GM12878 (cell line): ENCODE measurements around the gene PITPNM1. TPM values are rescaled to one million over a fixed set of nuclear protein-coding genes. Genes with fewer than 3 reads are reported as not detected.

Source experiments
- ATAC-seq: fragments of 200-7000 bp; cut with Tn5 transposase; 3 replicates; pipeline ENCODE4 v1.9.1; 2020; ENCODE audit warnings: mild to moderate bottlenecking, moderate library complexity
- BruUV-seq: library from RNA; stranded (reverse); fragments of 400-500 nt; replicated peaks from 2 replicates; lab custom pipeline; 2021; lab: Mats Ljungman, UMichigan
- CTCF ChIA-PET: fragments of 300-600 bp; sonication (Branson Sonifier 250); formaldehyde crosslinking; extraction: SDS; loops from one replicate; lab custom pipeline; 2021; ENCODE audit warnings: inconsistent platforms; lab: Yijun Ruan, JAX
- POLR2A ChIA-PET: fragments of 350-600 bp; formaldehyde crosslinking; extraction: SDS; loops from one replicate; lab custom pipeline; 2021; ENCODE audit warnings: inconsistent platforms; lab: Charles Lee
- RAD21 ChIA-PET: fragments of 300-600 bp; sonication (Branson Sonifier 250); formaldehyde crosslinking; loops from one replicate; lab custom pipeline; 2023; ENCODE audit warnings: antibody characterized with exemption; ENCODE audit not compliant: unreplicated experiment; lab: Charles Lee
- SMC1A ChIA-PET: fragments of 300-600 bp; sonication (Branson Sonifier 250); formaldehyde crosslinking; loops from one replicate; lab custom pipeline; 2023; ENCODE audit not compliant: unreplicated experiment, uncharacterized antibody; lab: Charles Lee
- DNase-seq: peaks from one replicate; pipeline ENCODE4 v3.0.0-alpha.2; 2011; ENCODE audit warnings: low read depth, low spot score
- FAIRE-seq: peaks from 3 replicates; lab custom pipeline; 2011; peaks lifted over from hg19 to GRCh38; lab: Jason Lieb, UNC
- H2AFZ ChIP-seq: 2 replicates; pipeline ENCODE4 v1.6.0; 2011; ENCODE audit warnings: low read depth, low read length, control low read depth; ENCODE audit not compliant: control insufficient read depth
- H3K27ac ChIP-seq: 2 replicates; pipeline ENCODE4 v1.5.1; 2011; ENCODE audit warnings: control low read depth; ENCODE audit not compliant: control insufficient read depth, insufficient read depth
- H3K27me3 ChIP-seq, 2 experiments: replicated peaks in 1 of 2; 2 replicates each; pipeline versions ENCODE4 v1.6.0 to v1.6.1; 2011; ENCODE audit warnings: low read length in 1 of 2; ENCODE audit not compliant: control insufficient read depth in 2 of 2, insufficient read depth in 2 of 2
- H3K36me3 ChIP-seq, 2 experiments: 2 replicates each; pipeline ENCODE4 v1.5.1; 2011; ENCODE audit warnings: low read length in 1 of 2; ENCODE audit not compliant: control insufficient read depth in 2 of 2, insufficient read depth in 2 of 2
- H3K4me1 ChIP-seq: 2 replicates; pipeline ENCODE4 v1.6.1; 2011; ENCODE audit warnings: mild to moderate bottlenecking, low read length, moderate library complexity, mixed read lengths; ENCODE audit not compliant: control insufficient read depth, insufficient read depth
- H3K4me2 ChIP-seq: 2 replicates; pipeline ENCODE4 v1.6.0; 2011; ENCODE audit warnings: control low read depth; ENCODE audit not compliant: control insufficient read depth, insufficient read depth
- H3K4me3 ChIP-seq: fragments of 200-600 bp; sonication (generic); 2 replicates; pipeline ENCODE4 v1.5.1; 2016
- H3K79me2 ChIP-seq: 2 replicates; pipeline ENCODE4 v1.6.0; 2011; ENCODE audit warnings: low read length; ENCODE audit not compliant: control insufficient read depth, insufficient read depth
- H3K9ac ChIP-seq: 2 replicates; pipeline ENCODE4 v1.8.0; 2011; ENCODE audit warnings: low read length, control low read depth, mixed read lengths; ENCODE audit not compliant: control insufficient read depth, insufficient read depth
- H3K9me3 ChIP-seq: replicated peaks from 3 replicates; pipeline ENCODE4 v1.5.1; 2011; ENCODE audit warnings: mild to moderate bottlenecking, low read length; ENCODE audit not compliant: control insufficient read depth, insufficient read depth
- H4K20me1 ChIP-seq: 2 replicates; pipeline ENCODE4 v1.6.0; 2011; ENCODE audit not compliant: control insufficient read depth, insufficient read depth
- ASH2L ChIP-seq: fragments of 300-600, 200-600 bp; sonication (generic); IDR thresholded peaks from 2 replicates; pipeline ENCODE4 v1.6.1; 2017; ENCODE audit warnings: low read depth, mild to moderate bottlenecking, borderline replicate concordance
- BACH1 ChIP-seq: fragments of 450-650 bp; IDR thresholded peaks from 2 replicates; pipeline ENCODE4 v1.6.1; 2017; ENCODE audit warnings: mild to moderate bottlenecking, borderline replicate concordance
- CHD2 ChIP-seq: IDR thresholded peaks from 2 replicates; pipeline ENCODE4 v1.6.1; 2011; ENCODE audit warnings: low read depth, low read length, improper control_type of control experiment, borderline replicate concordance
- DPF2 ChIP-seq: fragments of 450-650 bp; IDR thresholded peaks from 2 replicates; pipeline ENCODE4 v1.6.1; 2017; ENCODE audit warnings: mild to moderate bottlenecking
- HCFC1 ChIP-seq: fragments of 150-350 bp; IDR thresholded peaks from 2 replicates; pipeline ENCODE4 v1.6.1; 2014; ENCODE audit warnings: low read length
- HDGF ChIP-seq: fragments of 450-650 bp; IDR thresholded peaks from 2 replicates; pipeline ENCODE4 v1.6.1; 2016; ENCODE audit warnings: antibody characterized with exemption
- MEF2B ChIP-seq: fragments of 450-650 bp; IDR thresholded peaks from 2 replicates; pipeline ENCODE4 v1.6.1; 2018; ENCODE audit warnings: mild to moderate bottlenecking, moderate library complexity; ENCODE audit not compliant: partially characterized antibody, poor library complexity, severe bottlenecking
- MYC ChIP-seq: IDR thresholded peaks from 2 replicates; pipeline ENCODE4 v1.6.1; 2011; ENCODE audit warnings: mild to moderate bottlenecking, low read length, moderate library complexity, inconsistent platforms; ENCODE audit not compliant: insufficient read depth, insufficient replicate concordance, insufficient read length, severe bottlenecking
- NR2C1 ChIP-seq: fragments of 450-650 bp; IDR thresholded peaks from 2 replicates; pipeline ENCODE4 v1.6.1; 2017; ENCODE audit warnings: antibody characterized with exemption, mild to moderate bottlenecking, moderate library complexity
- POLR2AphosphoS5 ChIP-seq: IDR thresholded peaks from 2 replicates; pipeline ENCODE4 v1.6.1; 2011; ENCODE audit warnings: mild to moderate bottlenecking, low read length, inconsistent platforms
- RUNX3 ChIP-seq: IDR thresholded peaks from 2 replicates; pipeline ENCODE4 v1.6.1; 2012; ENCODE audit warnings: low read length, inconsistent platforms
- SMARCA5 ChIP-seq: fragments of 450-650 bp; IDR thresholded peaks from 2 replicates; pipeline ENCODE4 v1.6.1; 2017; ENCODE audit warnings: mild to moderate bottlenecking
- SPI1 ChIP-seq: IDR thresholded peaks from 2 replicates; pipeline ENCODE4 v1.6.1; 2011; ENCODE audit warnings: low read depth, mild to moderate bottlenecking, low read length, moderate library complexity, borderline replicate concordance; ENCODE audit not compliant: insufficient read depth
- TCF12 ChIP-seq: IDR thresholded peaks from 2 replicates; pipeline ENCODE4 v1.6.1; 2011; ENCODE audit warnings: low read depth, mild to moderate bottlenecking, low read length
- ZNF687 ChIP-seq: fragments of 450-650 bp; IDR thresholded peaks from 2 replicates; pipeline ENCODE4 v1.6.1; 2017; ENCODE audit warnings: mild to moderate bottlenecking, moderate library complexity
- ZZZ3 ChIP-seq: IDR thresholded peaks from 2 replicates; pipeline ENCODE4 v1.6.1; 2011; ENCODE audit warnings: low read depth; ENCODE audit not compliant: control insufficient read depth, insufficient read length
- WGBS: methylation state at CpG from one replicate; pipeline ENCODE4 v1.1.6; 2016; ENCODE audit warnings: low lambda C conversion rate; ENCODE audit not compliant: insufficient replicate concordance, insufficient coverage; ENCODE audit errors: missing lambda C conversion rate; 5-methylcytosine and 5-hydroxymethylcytosine counted together
- in situ Hi-C: fragments of 300-500 bp; cut with MboI; formaldehyde crosslinking; loops from 9 replicates; pipeline ENCODE4 v1.14.3; 2018; ENCODE audit warnings: mixed read lengths
- intact Hi-C: fragments of 100-400 bp; cut with micrococcal nuclease; formaldehyde crosslinking; loops from one replicate; pipeline ENCODE4 v1.14.2; 2022; ENCODE audit not compliant: unreplicated experiment
- polyA plus RNA-seq, 11 experiments: library from polyadenylated mRNA; depleted of rRNA in 4 of 11; unstranded in 6 of 11; stranded (reverse) in 5 of 11; fragments of >200 nt; fragmentation: Nextera tagmentation in 4 of 11; fragmentation: Illumina TruSeq in 1 of 11; extraction: Ambion mirVana in 4 of 11; extraction: Trizol in 1 of 11; gene quantifications; 1 replicate in 1 of 11; 2 replicates in 10 of 11; pipeline versions ENCODE4 v1.2.1 to v1.2.3, GENCODE V29; 2011 to 2016; ENCODE audit warnings: inconsistent platforms in 2 of 11, missing spikeins in 2 of 11, low read depth in 1 of 11
- total RNA-seq, 4 experiments: library from RNA; depleted of rRNA in 3 of 4; stranded (reverse); fragments of >200 nt in 3 of 4; fragmentation: Illumina TruSeq in 1 of 4; extraction: Trizol in 1 of 4; gene quantifications; 2 replicates each; pipeline versions ENCODE4 v1.2.1 to v1.2.3, GENCODE V29; 2013 to 2021
- TF ChIP-seq, protein P1 (sequence below): IDR thresholded peaks from 2 replicates; pipeline ENCODE4 v1.6.1; 2011; ENCODE audit warnings: low read depth, low read length, improper control_type of control experiment, borderline replicate concordance

PITPNM1 gene
- total and polyA plus RNA-seq, 10 of the 15 experiments (the other 5 are each of a cell fraction or from before 2014, with no cell fraction given) = 0.11 to 56.8 (median 16.5) TPM

DNA sequence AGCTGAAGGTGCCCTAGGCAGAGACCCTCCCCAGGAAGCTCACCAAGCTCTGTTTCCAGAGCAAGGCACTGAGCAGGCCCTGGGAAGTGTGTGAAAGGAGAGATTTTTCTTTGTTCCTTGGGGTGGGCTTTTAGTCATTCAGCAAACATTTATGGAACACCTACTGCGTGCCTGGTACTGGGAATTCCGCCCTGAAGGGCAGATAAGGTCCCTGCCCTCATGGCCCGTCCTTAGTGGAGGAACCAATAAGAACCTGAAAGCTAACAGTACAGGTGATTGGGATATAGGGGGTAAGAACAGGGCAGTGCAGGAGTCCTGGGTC is 40.0 kb downstream of the PITPNM1 start (continued):
- no peak for TF ChIP-seq CHD2

DNA sequence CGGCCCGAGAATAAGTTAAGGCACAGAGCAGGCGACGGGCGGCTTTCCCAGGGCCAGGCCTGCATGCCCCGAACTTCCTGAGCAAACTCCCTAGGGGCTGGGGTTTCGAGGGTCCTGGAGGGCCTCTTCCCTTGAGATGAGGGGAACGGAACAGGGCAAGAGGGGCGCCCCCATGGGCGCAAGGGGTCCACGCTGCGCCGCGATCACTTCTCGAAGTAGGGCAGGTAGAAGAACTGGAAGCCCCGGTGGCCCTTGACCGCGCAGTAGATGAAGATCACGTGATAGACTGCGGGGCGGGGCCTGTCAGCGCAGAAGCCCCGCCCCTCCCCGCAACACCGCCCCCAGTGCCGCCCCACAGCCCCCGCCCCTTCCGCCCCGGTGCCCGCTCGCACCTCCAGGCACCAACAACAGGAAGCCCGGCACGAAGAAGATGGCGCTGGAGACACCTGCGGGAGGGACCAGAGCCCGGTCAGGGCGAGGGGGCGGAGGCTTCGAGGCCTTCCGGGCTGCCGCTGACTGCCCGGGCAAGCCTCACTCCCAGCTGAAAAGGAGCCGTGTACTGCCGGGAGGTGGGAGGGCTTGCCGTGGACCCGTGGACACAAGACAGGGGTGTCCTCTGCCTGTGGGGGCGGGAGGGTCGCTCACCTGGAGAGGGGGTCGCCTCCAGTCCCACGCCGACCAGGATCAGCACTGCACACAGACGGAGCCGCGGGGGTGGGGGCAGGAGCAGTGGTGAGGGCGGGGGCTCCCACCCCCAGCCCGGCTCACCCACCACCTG is 40.6 kb downstream of the PITPNM1 start:
- ChIA-PET SMC1A (interaction anchor here (0.9 to 5.2 kb wide), 5 partner anchors 18 to 62 kb away, joined by 3 to 46 read pairs (median 13); partner anchors contain the start of genes AIP, PPP1CA, PTPRCAP and TBC1D10C), CTCF (interaction anchor here (0.9 to 5.1 kb wide), 6 partner anchors 18 to 150 kb away, joined by 3 to 36 read pairs (median 4); partner anchors contain the start of genes AIP, PPP1CA and PTPRCAP), POLR2A (interaction anchor here (0.6 to 8.1 kb wide), 11 partner anchors 18 to 884 kb away, joined by 3 to 78 read pairs (median 6); partner anchors contain the start of genes AIP, PPP1CA, PTPRCAP and RAD9A), RAD21 (interaction anchor here (0.5 to 5.5 kb wide), 11 partner anchors 18 to 114 kb away, joined by 3 to 72 read pairs (median 4); partner anchors contain the start of genes AIP, PPP1CA, PTPRCAP and TBC1D10C)
- peak; percentile 65 for DNase-seq
- Histone ChIP-seq H3K4me1 (peaks cover 33% of the 10 kb centered on the region), H3K27me3 (no peaks in the 10 kb centered on the region), H2AFZ (peak overlapping the region; percentile 79), H3K27ac (peak overlapping the region; percentile 93), H3K79me2 (peaks cover 14% of the 10 kb centered on the region), H3K9me3 (no peaks in the 10 kb centered on the region), H3K9ac (peak overlapping the region; percentile 95), H3K4me2 (peak overlapping the region; percentile 100), H3K36me3 (no peaks in the 10 kb centered on the region; a peak in 1 of 4 replicates), H4K20me1 (no peaks in the 10 kb centered on the region), H3K4me3 (peak overlapping the region; percentile 97)
- no TSS peak for BruUV-seq
- WGBS = under 1% methylated on average over 45 of the region's 56 CpGs
- in situ Hi-C loops (no loop called here), intact Hi-C loops (no loop called here)
- FAIRE-seq = no peak
- ATAC-seq = peak; percentile 85
- TF ChIP-seq, protein P1, sequence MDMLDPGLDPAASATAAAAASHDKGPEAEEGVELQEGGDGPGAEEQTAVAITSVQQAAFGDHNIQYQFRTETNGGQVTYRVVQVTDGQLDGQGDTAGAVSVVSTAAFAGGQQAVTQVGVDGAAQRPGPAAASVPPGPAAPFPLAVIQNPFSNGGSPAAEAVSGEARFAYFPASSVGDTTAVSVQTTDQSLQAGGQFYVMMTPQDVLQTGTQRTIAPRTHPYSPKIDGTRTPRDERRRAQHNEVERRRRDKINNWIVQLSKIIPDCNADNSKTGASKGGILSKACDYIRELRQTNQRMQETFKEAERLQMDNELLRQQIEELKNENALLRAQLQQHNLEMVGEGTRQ = peak; percentile 58
- TF ChIP-seq POLR2AphosphoS5 (peak; percentile 73; the same call in 1 of the 2 replicates), ZZZ3 (no peak), NR2C1 (peak; percentile 56), MEF2B (peak; percentile 74), TCF12 (peak; percentile 49; the same call in 1 of the 2 replicates), HCFC1 (no peak; the same call in 1 of the 2 replicates), BACH1 (peak; percentile 1; the same call in 1 of the 2 replicates), RUNX3 (peak; percentile 22), ASH2L (no peak), DPF2 (peak; percentile 53; the same call in 1 of the 2 replicates), SPI1 (peak; percentile 4; the same call in 1 of the 2 replicates), SMARCA5 (0 out of 2 replicates have a peak, but pooled peaks have one; percentile 29), HDGF (peak; percentile 70; the same call in 1 of the 2 replicates), MYC (no peak), ZNF687 (peak; percentile 85)
